IMR-90 (cell line): ENCODE data around the gene MERTK. TPM values are rescaled to one million over a fixed set of nuclear protein-coding genes. Genes with fewer than 3 reads are reported as not detected.
"Not testable (repeated sequence)": the region's sequence is repeated elsewhere in the genome, so short reads cannot be mapped to it uniquely, and the experiment has no call there.

ENCODE experiments used
- ATAC-seq: fragments of 200-7000 bp; cut with Tn5 transposase; 2 replicates; pipeline ENCODE4 v1.9.1; 2020; ENCODE audit warnings: low read depth, mild to moderate bottlenecking, moderate library complexity
- BruUV-seq: library from RNA; stranded (reverse); fragments of 400-500 nt; replicated peaks from 2 replicates; lab custom pipeline; 2021; lab: Mats Ljungman, UMichigan
- CTCF ChIA-PET: fragments of 300-600 bp; formaldehyde crosslinking; extraction: SDS; loops from one replicate; lab custom pipeline; 2021; ENCODE audit warnings: antibody characterized with exemption; lab: Yijun Ruan, JAX
- POLR2A ChIA-PET: fragments of 300-600 bp; sonication (Branson Sonifier 250); formaldehyde crosslinking; loops from one replicate; lab custom pipeline; 2022; ENCODE audit warnings: antibody characterized with exemption; ENCODE audit not compliant: unreplicated experiment; lab: Charles Lee
- DNase-seq: peaks from one replicate; pipeline ENCODE4 v3.0.0; 2013
- H2AFZ ChIP-seq: replicated peaks from 2 replicates; pipeline ENCODE3; 2013; ENCODE audit warnings: low read length, mild to moderate bottlenecking; ENCODE audit not compliant: poor library complexity
- H2AK5ac ChIP-seq: 2 replicates; pipeline ENCODE4 v1.6.1; 2013; ENCODE audit warnings: low read depth, low read length, inconsistent platforms
- H2AK9ac ChIP-seq: replicated peaks from 2 replicates; pipeline ENCODE3; 2013; ENCODE audit warnings: mild to moderate bottlenecking, low read depth, low read length, moderate library complexity; ENCODE audit not compliant: poor library complexity
- H2BK120ac ChIP-seq: 2 replicates; pipeline ENCODE4 v1.6.1; 2013; ENCODE audit warnings: low read depth, low read length, inconsistent platforms
- H2BK15ac ChIP-seq: 3 replicates; pipeline ENCODE4 v1.6.1; 2013; ENCODE audit warnings: low read depth, low read length, inconsistent platforms
- H2BK20ac ChIP-seq: 2 replicates; pipeline ENCODE4 v1.6.1; 2013; ENCODE audit warnings: low read depth, mild to moderate bottlenecking, inconsistent platforms, low read length, moderate library complexity
- H2BK5ac ChIP-seq: 2 replicates; pipeline ENCODE4 v1.6.1; 2013; ENCODE audit warnings: mild to moderate bottlenecking, low read depth, low read length, inconsistent platforms; ENCODE audit not compliant: poor library complexity, severe bottlenecking
- H3K14ac ChIP-seq: replicated peaks from 2 replicates; pipeline ENCODE4 v1.6.1; 2013; ENCODE audit warnings: low read depth, low read length, inconsistent platforms
- H3K18ac ChIP-seq: 2 replicates; pipeline ENCODE4 v1.6.1; 2013; ENCODE audit warnings: low read depth, low read length, control low read depth
- H3K23ac ChIP-seq: 2 replicates; pipeline ENCODE4 v1.6.1; 2013; ENCODE audit warnings: low read depth, low read length, inconsistent platforms
- H3K27ac ChIP-seq: 2 replicates; pipeline ENCODE4 v1.5.1; 2013; ENCODE audit warnings: mild to moderate bottlenecking, control low read depth, low read length; ENCODE audit not compliant: insufficient read depth
- H3K27me3 ChIP-seq: 2 replicates; pipeline ENCODE4 v1.6.1; 2013; ENCODE audit warnings: low read length; ENCODE audit not compliant: control insufficient read depth, insufficient read depth
- H3K36me3 ChIP-seq: 2 replicates; pipeline ENCODE4 v1.6.1; 2013; ENCODE audit warnings: low read length, mixed read lengths; ENCODE audit not compliant: control insufficient read depth, insufficient read depth
- H3K4ac ChIP-seq: 2 replicates; pipeline ENCODE4 v1.6.1; 2013; ENCODE audit warnings: low read depth, low read length, inconsistent platforms
- H3K4me1 ChIP-seq: 2 replicates; pipeline ENCODE4 v1.6.1; 2013; ENCODE audit warnings: low read length, mixed read lengths; ENCODE audit not compliant: control insufficient read depth, insufficient read depth
- H3K4me2 ChIP-seq: 2 replicates; pipeline ENCODE4 v1.6.1; 2013; ENCODE audit warnings: low read depth, mild to moderate bottlenecking, control low read depth, low read length, moderate library complexity
- H3K4me3 ChIP-seq: 2 replicates; pipeline ENCODE4 v1.5.1; 2013; ENCODE audit warnings: low read depth, mild to moderate bottlenecking, control low read depth, low read length, moderate library complexity; ENCODE audit not compliant: insufficient read depth
- H3K56ac ChIP-seq: 2 replicates; pipeline ENCODE4 v1.6.1; 2013; ENCODE audit warnings: low read length, inconsistent platforms; ENCODE audit not compliant: insufficient read depth; ENCODE audit errors: extremely low read depth
- H3K79me1 ChIP-seq, 2 experiments: 2 replicates each; pipeline ENCODE4 v1.6.1; 2013; ENCODE audit warnings: low read length in 2 of 2, inconsistent platforms in 1 of 2, low read depth in 1 of 2
- H3K9ac ChIP-seq: 2 replicates; pipeline ENCODE4 v1.6.1; 2013; ENCODE audit warnings: low read depth, low read length, control low read depth
- H3K9me1 ChIP-seq: 2 replicates; pipeline ENCODE4 v1.6.1; 2013; ENCODE audit warnings: low read length, inconsistent platforms; ENCODE audit not compliant: insufficient read depth
- H3K9me3 ChIP-seq: 2 replicates; pipeline ENCODE4 v1.6.1; 2013; ENCODE audit warnings: low read length; ENCODE audit not compliant: control insufficient read depth, insufficient read depth
- H4K20me1 ChIP-seq: 2 replicates; pipeline ENCODE4 v1.6.1; 2013; ENCODE audit warnings: low read length, inconsistent platforms; ENCODE audit not compliant: insufficient read depth
- H4K5ac ChIP-seq: 2 replicates; pipeline ENCODE4 v1.6.1; 2013; ENCODE audit warnings: mild to moderate bottlenecking, low read depth, low read length, control low read depth
- H4K8ac ChIP-seq, 2 experiments: 2 replicates each; pipeline ENCODE4 v1.6.1; 2013; ENCODE audit warnings: low read depth in 2 of 2, low read length in 2 of 2, control low read depth in 1 of 2, inconsistent platforms in 1 of 2
- H4K91ac ChIP-seq: 2 replicates; pipeline ENCODE4 v1.6.1; 2013; ENCODE audit warnings: low read depth, low read length, inconsistent platforms; ENCODE audit not compliant: insufficient read depth
- CTCF ChIP-seq: conservative IDR thresholded peaks from 2 replicates; pipeline ENCODE4 v1.5.1; 2012; ENCODE audit warnings: mild to moderate bottlenecking, low read depth, low read length, improper control_type of control experiment
- WGBS, 2 experiments: methylation state at CpG; one replicate each; pipeline versions ENCODE4 v1.1.5 to v1.1.7; 2013; ENCODE audit warnings: missing lambda C conversion rate in 2 of 2; ENCODE audit not compliant: insufficient read length in 1 of 2; ENCODE audit errors: extremely low coverage in 2 of 2; 5-methylcytosine and 5-hydroxymethylcytosine counted together
- dilution Hi-C: fragments of 300-500 bp; cut with HindIII; formaldehyde crosslinking; loops from one replicate; pipeline ENCODE4 v1.14.3; 2018; ENCODE audit warnings: low sequenced_read_pairs; ENCODE audit not compliant: unreplicated experiment
- in situ Hi-C: fragments of 300-500 bp; cut with MboI; formaldehyde crosslinking; loops from 3 replicates; pipeline ENCODE4 v1.14.3; 2019; ENCODE audit warnings: low sequenced_read_pairs, inconsistent platforms, mixed read lengths
- intact Hi-C: fragments of 100-400 bp; cut with micrococcal nuclease; formaldehyde crosslinking; loops from 2 replicates; pipeline ENCODE4 v1.10.0; 2022
- polyA plus RNA-seq, 3 experiments: library from polyadenylated mRNA; depleted of rRNA; stranded (reverse); fragments of >200 nt; gene quantifications; 2 replicates each; pipeline ENCODE4 v1.2.3, GENCODE V29; 2012; ENCODE audit warnings: low replicate concordance in 1 of 3
- total RNA-seq: library from RNA; depleted of rRNA; stranded (reverse); fragments of >200 nt; gene quantifications from 2 replicates; pipeline ENCODE4 v1.2.3, GENCODE V29; 2012

The MERTK gene
- total and polyA plus RNA-seq, 2 of the 4 experiments (the other 2 are of a cell fraction), result 0.36 to 0.62 TPM

GRCh38 chr2:111932841-111933291 lies 34.5 kb downstream of the MERTK start:
- DNase-seq (no peak), ATAC-seq (no peak)
- Histone ChIP-seq H3K4ac (no peak overlapping the region), H3K27me3 (peaks cover 6% of the 10 kb centered on the region), H3K14ac (no peak overlapping the region), H2AK9ac (no peak overlapping the region), H3K36me3 (no peaks in the 10 kb centered on the region), H2AK5ac (no peak overlapping the region), H4K91ac (no peak overlapping the region), H3K4me2 (no peak overlapping the region), H3K9ac (no peak overlapping the region), H3K9me3 (no peaks in the 10 kb centered on the region), H3K56ac (no peak overlapping the region), H3K4me1 (no peaks in the 10 kb centered on the region; the same call in 1 of the 2 replicates), H3K79me1 (no peaks in the 10 kb centered on the region), H2BK15ac (no peak overlapping the region), H3K27ac (no peak overlapping the region), H3K9me1 (peaks cover 2% of the 10 kb centered on the region; the same call in 1 of the 2 replicates), H3K18ac (no peak overlapping the region), H4K8ac (no peak overlapping the region), H3K23ac (no peak overlapping the region), H2BK120ac (no peak overlapping the region), H4K20me1 (no peaks in the 10 kb centered on the region), H2BK5ac (no peak overlapping the region), H2AFZ (no peak overlapping the region), H3K4me3 (no peak overlapping the region), H4K5ac (no peak overlapping the region), H2BK20ac (no peak overlapping the region)
- no peak for TF ChIP-seq CTCF
- dilution Hi-C loops (no loop called here), in situ Hi-C loops (no loop called here), intact Hi-C loops (no loop called here)
- WGBS, 2 experiments, result no CpG with 5 or more reads among the region's 4 CpGs
- POLR2A ChIA-PET, result no interaction called here
- no TSS peak for BruUV-seq
- CTCF ChIA-PET, result no interaction called here

DNA sequence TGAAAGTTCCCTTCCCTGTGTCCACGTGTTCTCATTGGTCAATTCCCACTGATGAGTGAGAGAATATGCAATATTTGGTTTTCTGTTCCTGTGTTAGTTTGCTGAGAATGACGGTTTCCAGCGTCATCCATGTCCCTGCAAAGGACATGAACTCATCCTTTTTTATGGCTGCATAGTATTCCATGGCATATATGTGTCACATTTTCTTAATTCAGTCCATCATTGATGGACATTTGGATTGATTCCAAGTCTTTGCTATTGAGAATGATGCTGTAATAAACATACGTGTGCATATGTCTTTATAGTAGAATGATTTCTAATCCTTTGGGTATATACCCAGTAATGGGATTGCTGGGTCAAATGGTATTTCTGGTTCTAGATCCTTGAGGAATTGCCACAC lies 35.5 kb downstream of the MERTK start:
- H3K23ac ChIP-seq, H3K4me1 ChIP-seq, H3K9ac ChIP-seq, H3K4ac ChIP-seq, H3K36me3 ChIP-seq, intact Hi-C loops, H2BK20ac ChIP-seq, dilution Hi-C loops, POLR2A ChIA-PET, H3K27me3 ChIP-seq, H2AFZ ChIP-seq, CTCF ChIA-PET, H3K14ac ChIP-seq, H3K4me2 ChIP-seq, H3K4me3 ChIP-seq, BruUV-seq, H4K5ac ChIP-seq, H3K79me1 ChIP-seq, ATAC-seq, H4K20me1 ChIP-seq, H2BK120ac ChIP-seq, H2AK5ac ChIP-seq, H2BK5ac ChIP-seq, H4K8ac ChIP-seq, H3K9me1 ChIP-seq, H2BK15ac ChIP-seq, DNase-seq, H2AK9ac ChIP-seq, in situ Hi-C loops, H3K18ac ChIP-seq, H3K27ac ChIP-seq, H4K91ac ChIP-seq, H3K56ac ChIP-seq, H3K9me3 ChIP-seq: not testable (repeated sequence)
- no CpG with 5 or more reads among the region's 4 CpGs for WGBS, 2 experiments
